ENCODE results near the gene OR7C2. TPM values are rescaled to one million over a fixed set of nuclear protein-coding genes. Genes with fewer than 3 reads are reported as not detected.
"Not testable (repeated sequence)": the region's sequence is repeated elsewhere in the genome, so short reads cannot be mapped to it uniquely, and the experiment has no call there.

The OR7C2 gene
- total and polyA plus RNA-seq, 2 of the 13 experiments (the other 11 are each of a cell fraction or from before 2014, with no cell fraction given): not detected

DNA sequence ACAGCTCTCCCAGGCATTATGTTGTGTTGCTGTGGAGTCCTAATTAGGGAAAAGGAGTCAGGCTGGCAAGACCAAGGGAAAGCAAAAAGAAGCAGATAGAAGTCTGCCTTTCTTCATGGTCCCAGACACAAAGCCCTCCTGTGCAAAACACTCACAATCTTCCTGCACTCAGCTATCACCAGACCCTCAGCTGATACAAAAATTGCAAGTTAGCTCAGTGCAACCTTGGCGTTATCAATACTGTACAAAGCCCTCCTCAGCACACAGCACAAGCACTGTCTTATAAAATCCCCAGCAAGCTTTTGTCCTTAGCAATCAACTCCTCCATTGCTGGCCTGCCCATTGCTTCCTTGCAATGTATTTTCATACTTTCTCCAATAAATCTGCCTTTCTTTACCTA lies 3.2 kb downstream of the OR7C2 start:
- H3K79me2 ChIP-seq (ENCODE audit: insufficient read depth, low read length): no peaks in the 10 kb centered on the region
- H3K27me3 ChIP-seq (ENCODE audit: control insufficient read depth in 1 of 2, insufficient read depth in 2 of 2, low read length in 2 of 2): no peaks in the 10 kb centered on the region; a peak in 1 of 5 replicates
- ATAC-seq: no peak
- FAIRE-seq: no peak
- POLR2A ChIA-PET: no interaction called here
- H3K9ac ChIP-seq (ENCODE audit: insufficient read depth, low read depth, low read length): no peak overlapping the region
- H3K27ac ChIP-seq (ENCODE audit: extremely low read length, insufficient read depth, low read length): no peak overlapping the region
- no peak for TF ChIP-seq TP53 (CRISPR knock-in tag; conservative IDR thresholded peaks at IDR 0.05)
- TF ChIP-seq, protein P1, sequence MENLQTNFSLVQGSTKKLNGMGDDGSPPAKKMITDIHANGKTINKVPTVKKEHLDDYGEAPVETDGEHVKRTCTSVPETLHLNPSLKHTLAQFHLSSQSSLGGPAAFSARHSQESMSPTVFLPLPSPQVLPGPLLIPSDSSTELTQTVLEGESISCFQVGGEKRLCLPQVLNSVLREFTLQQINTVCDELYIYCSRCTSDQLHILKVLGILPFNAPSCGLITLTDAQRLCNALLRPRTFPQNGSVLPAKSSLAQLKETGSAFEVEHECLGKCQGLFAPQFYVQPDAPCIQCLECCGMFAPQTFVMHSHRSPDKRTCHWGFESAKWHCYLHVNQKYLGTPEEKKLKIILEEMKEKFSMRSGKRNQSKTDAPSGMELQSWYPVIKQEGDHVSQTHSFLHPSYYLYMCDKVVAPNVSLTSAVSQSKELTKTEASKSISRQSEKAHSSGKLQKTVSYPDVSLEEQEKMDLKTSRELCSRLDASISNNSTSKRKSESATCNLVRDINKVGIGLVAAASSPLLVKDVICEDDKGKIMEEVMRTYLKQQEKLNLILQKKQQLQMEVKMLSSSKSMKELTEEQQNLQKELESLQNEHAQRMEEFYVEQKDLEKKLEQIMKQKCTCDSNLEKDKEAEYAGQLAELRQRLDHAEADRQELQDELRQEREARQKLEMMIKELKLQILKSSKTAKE (CRISPR knock-in tag; IDR thresholded peaks at IDR 0.05; ENCODE audit: borderline replicate concordance): no peak
- TF ChIP-seq ZNF724P (CRISPR knock-in tag; IDR thresholded peaks at IDR 0.05; ENCODE audit: borderline replicate concordance): no peak
- no peak overlapping the region for H3K4me2 ChIP-seq (ENCODE audit: low read depth, low read length)
- intact Hi-C loops (cut with micrococcal nuclease; ENCODE audit: unreplicated experiment): no loop called here
- DNase-seq (ENCODE audit: low spot score): no peak
- no TSS peak for BruUV-seq (replicated peaks)
- H3K36me3 ChIP-seq (replicated peaks in 1 of 2; ENCODE audit: control insufficient read depth in 1 of 2, insufficient read depth in 2 of 2, low read length in 2 of 2): no peaks in the 10 kb centered on the region
- H2AFZ ChIP-seq (ENCODE audit: low read length): no peak overlapping the region
- CTCF ChIA-PET (ENCODE audit: low intra/inter-chr PET ratio, low total read pairs): no interaction called here
- in situ Hi-C loops (cut with HindIII; ENCODE audit: extremely low pct_ligation_motif_present, low pct_unique_long_range_greater_than_20kb): no loop called here
- H4K20me1 ChIP-seq (ENCODE audit: insufficient read depth, low read length): no peaks in the 10 kb centered on the region
- no peak overlapping the region for H3K4me3 ChIP-seq (replicated peaks in 1 of 3; ENCODE audit: insufficient read depth in 1 of 3, low read depth in 2 of 3, low read length in 3 of 3)
- WGBS (ENCODE audit: low lambda C conversion rate): 57% methylated on average over 1 of the region's 1 CpG
- H3K4me1 ChIP-seq (ENCODE audit: insufficient read depth, low read length): no peaks in the 10 kb centered on the region
- H3K9me3 ChIP-seq (ENCODE audit: low read length): no peaks in the 10 kb centered on the region

DNA sequence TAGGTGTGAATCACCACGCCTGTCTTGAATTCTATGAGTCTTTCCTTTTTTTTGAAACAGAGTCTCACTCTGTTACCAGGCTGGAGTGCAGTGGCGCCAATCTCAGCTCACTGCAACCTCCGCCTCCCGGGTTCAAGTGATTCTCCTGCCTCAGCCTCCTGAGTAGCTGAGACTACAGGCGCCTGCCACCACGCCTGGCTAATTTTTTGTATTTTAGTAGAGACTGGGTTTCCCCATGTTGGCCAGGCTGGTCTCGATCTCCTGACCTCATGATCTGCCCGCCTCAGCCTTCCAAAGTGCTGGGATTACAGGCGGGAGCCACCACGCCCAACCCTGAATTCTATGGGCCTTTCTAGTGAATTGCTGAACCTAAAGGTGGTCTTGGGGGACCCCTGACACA lies 8.1 kb downstream of the OR7C2 start:
- H3K27me3 ChIP-seq (ENCODE audit: control insufficient read depth in 1 of 2, insufficient read depth in 2 of 2, low read length in 2 of 2); H3K4me2 ChIP-seq (ENCODE audit: low read depth, low read length); H3K79me2 ChIP-seq (ENCODE audit: insufficient read depth, low read length); in situ Hi-C loops (cut with HindIII; ENCODE audit: extremely low pct_ligation_motif_present, low pct_unique_long_range_greater_than_20kb); DNase-seq (ENCODE audit: low spot score); ATAC-seq; BruUV-seq (replicated peaks); H3K27ac ChIP-seq (ENCODE audit: extremely low read length, insufficient read depth, low read length); H4K20me1 ChIP-seq (ENCODE audit: insufficient read depth, low read length); H3K4me3 ChIP-seq (replicated peaks in 1 of 3; ENCODE audit: insufficient read depth in 1 of 3, low read depth in 2 of 3, low read length in 3 of 3); H3K36me3 ChIP-seq (replicated peaks in 1 of 2; ENCODE audit: control insufficient read depth in 1 of 2, insufficient read depth in 2 of 2, low read length in 2 of 2); POLR2A ChIA-PET; intact Hi-C loops (cut with micrococcal nuclease; ENCODE audit: unreplicated experiment); H3K9ac ChIP-seq (ENCODE audit: insufficient read depth, low read depth, low read length); H3K9me3 ChIP-seq (ENCODE audit: low read length); CTCF ChIA-PET (ENCODE audit: low intra/inter-chr PET ratio, low total read pairs); H2AFZ ChIP-seq (ENCODE audit: low read length); H3K4me1 ChIP-seq (ENCODE audit: insufficient read depth, low read length); FAIRE-seq: not testable (repeated sequence)
- WGBS (ENCODE audit: low lambda C conversion rate): 46% methylated on average over 10 of the region's 10 CpGs
